ENCODE data around the gene GAS1. TPM values are rescaled to one million over a fixed set of nuclear protein-coding genes. Genes with fewer than 3 reads are reported as not detected.

GAS1 gene
- total RNA-seq, 2 experiments from 2014 or later, result 0.20 to 0.25 TPM

- CTCF ChIA-PET, result no interaction called here
- DNase-seq, result no peak
- no peak overlapping the region for H3K27ac Mint-ChIP-seq
- peaks cover 29% of the 10 kb centered on the region for H3K27me3 Mint-ChIP-seq
- POLR2A ChIA-PET, result no interaction called here
- no peaks in the 10 kb centered on the region for H3K9me3 Mint-ChIP-seq
- H3K4me3 Mint-ChIP-seq, result no peak overlapping the region
- no peaks in the 10 kb centered on the region for H3K4me1 Mint-ChIP-seq
- no peaks in the 10 kb centered on the region for H3K36me3 Mint-ChIP-seq (ENCODE audit: low read depth)
Observed at GRCh38 chr9:86901511-86901910, 45.8 kb downstream of the GAS1 start.
